Measurements from ENCODE around the gene MIER2. TPM values are rescaled to one million over a fixed set of nuclear protein-coding genes. Genes with fewer than 3 reads are reported as not detected.

MIER2 gene
- total and polyA plus RNA-seq, 10 of the 15 experiments (the other 5 are each of a cell fraction or from before 2014, with no cell fraction given): 0.48 to 23.6 (median 12.1) TPM

- TF ChIP-seq NFYA (IDR thresholded peaks at IDR 0.05; ENCODE audit: borderline replicate concordance, low read depth, low read length) (no peak), NKRF (conservative IDR thresholded peaks at IDR 0.05) (no peak), RAD21 (IDR thresholded peaks at IDR 0.05; ENCODE audit: insufficient read depth, low read depth, low read length) (no peak), IRF3 (IDR thresholded peaks at IDR 0.05) (no peak)
These were observed 64.0 kb downstream of the MIER2 start (continued) for GRCh38 chr19:280541-281009.

- ChIA-PET RAD21 (ENCODE audit: unreplicated experiment) (no interaction called here), SMC1A (ENCODE audit: uncharacterized antibody, unreplicated experiment) (no interaction called here), CTCF (interaction anchor here (1.9 kb wide), 1 partner anchor 12 kb away, joined by 6 read pairs; no protein-coding TSS in a partner anchor), POLR2A (no interaction called here)
- Histone ChIP-seq H3K27ac (ENCODE audit: control insufficient read depth, insufficient read depth) (no peak overlapping the region), H3K36me3 (ENCODE audit: control insufficient read depth in 2 of 2, insufficient read depth in 2 of 2, low read length in 1 of 2) (no peaks in the 10 kb centered on the region), H3K4me2 (ENCODE audit: control insufficient read depth, insufficient read depth) (no peak overlapping the region), H3K4me3 (no peak overlapping the region), H4K20me1 (ENCODE audit: control insufficient read depth, insufficient read depth) (no peaks in the 10 kb centered on the region), H2AFZ (ENCODE audit: control insufficient read depth, low read depth, low read length) (no peak overlapping the region), H3K79me2 (ENCODE audit: control insufficient read depth, insufficient read depth, low read length) (no peaks in the 10 kb centered on the region), H3K9ac (ENCODE audit: control insufficient read depth, insufficient read depth, low read length) (no peak overlapping the region), H3K9me3 (replicated peaks; ENCODE audit: control insufficient read depth, insufficient read depth, low read length) (no peaks in the 10 kb centered on the region), H3K4me1 (ENCODE audit: control insufficient read depth, insufficient read depth, low read length) (no peaks in the 10 kb centered on the region), H3K27me3 (replicated peaks in 1 of 2; ENCODE audit: control insufficient read depth in 2 of 2, insufficient read depth in 2 of 2, low read length in 1 of 2) (no peaks in the 10 kb centered on the region; a peak in 1 of 4 replicates)
- TF ChIP-seq SMC3 (IDR thresholded peaks at IDR 0.05; ENCODE audit: borderline replicate concordance, low read length): no peak
- TF ChIP-seq SMAD5 (IDR thresholded peaks at IDR 0.05; ENCODE audit: low read depth): no peak
- TF ChIP-seq CTCF (IDR thresholded peaks at IDR 0.05 in 2 of 3, conservative IDR thresholded peaks at IDR 0.05 in 1 of 3; ENCODE audit: control insufficient read depth in 2 of 3, extremely low read depth in 1 of 3, insufficient read depth in 1 of 3, low read depth in 3 of 3, low read length in 3 of 3): no peak
- no peak for TF ChIP-seq ZBED1 (IDR thresholded peaks at IDR 0.05; ENCODE audit: borderline replicate concordance)
- no peak for TF ChIP-seq TCF3 (IDR thresholded peaks at IDR 0.05; ENCODE audit: borderline replicate concordance, insufficient read depth, low read depth, low read length)
- intact Hi-C loops (cut with micrococcal nuclease; ENCODE audit: unreplicated experiment) (no loop called here), in situ Hi-C loops (cut with MboI) (no loop called here)
- no peak for DNase-seq (ENCODE audit: low read depth, low spot score)
- WGBS (ENCODE audit: insufficient coverage, insufficient replicate concordance, low lambda C conversion rate, missing lambda C conversion rate): 0% methylated on average over 10 of the region's 10 CpGs
- FAIRE-seq: no peak
- no TSS peak for BruUV-seq (replicated peaks)
- no peak for ATAC-seq
These were observed 64.9 kb downstream of the MIER2 start for GRCh38 chr19:279656-280055.

Measured in GM12878 (cell line).